ENCODE measurements around the gene DUSP5. TPM values are rescaled to one million over a fixed set of nuclear protein-coding genes. Genes with fewer than 3 reads are reported as not detected.

DUSP5 gene
- total and polyA plus RNA-seq, 7 donors = 1.2 to 77.5 (median 2.1) TPM

- TF ChIP-seq CTCF (IDR thresholded peaks at IDR 0.05) = no peak
- Histone ChIP-seq H3K27ac (no peak overlapping the region), H3K4me1 (peaks cover 15% of the 10 kb centered on the region), H3K27me3 (ENCODE audit: insufficient read depth in 3 of 3, low read length in 2 of 3) (peaks cover 0 to 16% (median 2%) of the 10 kb centered on the region in 3 donors), H3K9me3 (no peaks in the 10 kb centered on the region), H3K36me3 (ENCODE audit: insufficient read depth in 1 of 2, low read depth in 1 of 2) (no peaks in the 10 kb centered on the region), H3K4me3 (no peak overlapping the region)
- no peak for DNase-seq
- no peak for ATAC-seq
- intact Hi-C loops (cut with DNase I) = loop anchor here in 1 of 2 donors (10.0 kb wide), 1 partner anchor 140 kb away; no protein-coding TSS in a partner anchor
- 83 to 86% (median 86%) methylated on average over 3 of the region's 3 CpGs for WGBS, 3 donors
Measured at GRCh38 chr10:110494532-110494931, 3.2 kb upstream of the DUSP5 start.

GRCh38 chr10:110495731-110496552 lies 1.8 kb upstream of the DUSP5 start:
- peak overlapping the region; percentile 86 for H3K4me3 ChIP-seq
- no peaks in the 10 kb centered on the region for H3K9me3 ChIP-seq
- H3K36me3 ChIP-seq (ENCODE audit: insufficient read depth in 1 of 2, low read depth in 1 of 2) = no peaks in the 10 kb centered on the region
- ATAC-seq (no peak), DNase-seq (peak; percentile 38 to 56)
- peaks cover 0 to 19% (median 2%) of the 10 kb centered on the region in 3 donors for H3K27me3 ChIP-seq (ENCODE audit: insufficient read depth in 3 of 3, low read length in 2 of 3)
- no peak overlapping the region for H3K27ac ChIP-seq
- TF ChIP-seq CTCF (IDR thresholded peaks at IDR 0.05) = no peak
- intact Hi-C loops (cut with DNase I) = loop anchor here in 1 of 2 donors (5.0 to 10.0 kb wide), 2 partner anchors 141 to 184 kb away; no protein-coding TSS in a partner anchor
- peaks cover 21% of the 10 kb centered on the region for H3K4me1 ChIP-seq
- WGBS, 3 donors = 66 to 74% (median 73%) methylated on average over 25 of the region's 25 CpGs

DNA sequence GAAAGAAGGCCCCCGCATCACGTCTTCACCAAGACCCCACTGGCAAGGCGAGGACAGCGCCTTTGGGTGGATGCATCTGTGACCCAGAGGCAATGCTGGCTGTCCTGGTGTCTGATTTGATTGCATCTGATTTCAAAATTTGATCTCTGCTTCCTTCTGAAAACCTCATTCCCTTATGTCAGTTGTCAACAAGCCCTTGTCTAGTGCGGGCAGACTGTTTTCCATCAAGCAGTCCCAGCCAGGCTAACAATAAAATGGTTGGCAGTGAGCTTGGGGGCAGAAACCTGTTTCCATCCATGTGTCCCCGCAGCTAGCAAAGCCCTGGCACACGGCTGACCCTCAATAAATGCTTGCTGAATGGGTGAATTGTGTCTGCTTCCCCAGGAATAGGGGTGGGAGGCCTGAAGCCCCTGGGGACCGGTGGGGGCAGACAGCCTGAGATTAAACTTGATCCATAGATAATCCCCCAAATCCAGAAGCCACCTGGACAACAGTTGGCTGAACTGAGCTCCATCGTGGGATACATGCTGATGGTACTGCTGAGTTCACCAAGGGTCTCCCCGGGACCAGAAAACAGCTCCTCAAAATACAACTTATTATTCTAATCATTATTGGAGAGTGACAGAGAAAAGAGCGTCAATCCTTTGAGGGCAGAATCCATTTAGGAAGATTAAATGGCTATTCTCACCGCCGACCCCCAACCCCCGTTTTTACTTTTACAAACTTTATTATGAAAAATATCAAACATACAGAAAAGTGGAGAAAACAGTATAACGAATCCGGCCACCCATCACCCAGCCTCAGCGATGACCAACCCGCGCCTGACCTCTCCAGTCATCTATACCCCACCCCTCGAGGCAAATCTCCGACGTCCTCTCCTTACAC lies 912 bp upstream of the DUSP5 start:
- peak overlapping the region; percentile 81 for H3K27ac ChIP-seq
- no peak for ATAC-seq
- WGBS, 3 donors = 24 to 27% (median 26%) methylated on average over 22 of the region's 22 CpGs
- no peak for DNase-seq
- peaks cover 27% of the 10 kb centered on the region for H3K4me1 ChIP-seq
- no peak for TF ChIP-seq CTCF (IDR thresholded peaks at IDR 0.05)
- intact Hi-C loops (cut with DNase I) = loop anchor here in 1 of 2 donors (5.0 to 10.0 kb wide), 2 partner anchors 142 to 184 kb away; no protein-coding TSS in a partner anchor
- peaks cover 0 to 19% (median 2%) of the 10 kb centered on the region in 3 donors for H3K27me3 ChIP-seq (ENCODE audit: insufficient read depth in 3 of 3, low read length in 2 of 3)
- H3K9me3 ChIP-seq = no peaks in the 10 kb centered on the region
- H3K36me3 ChIP-seq (ENCODE audit: insufficient read depth in 1 of 2, low read depth in 1 of 2) = no peaks in the 10 kb centered on the region
- peak overlapping the region; percentile 86 for H3K4me3 ChIP-seq

DNA sequence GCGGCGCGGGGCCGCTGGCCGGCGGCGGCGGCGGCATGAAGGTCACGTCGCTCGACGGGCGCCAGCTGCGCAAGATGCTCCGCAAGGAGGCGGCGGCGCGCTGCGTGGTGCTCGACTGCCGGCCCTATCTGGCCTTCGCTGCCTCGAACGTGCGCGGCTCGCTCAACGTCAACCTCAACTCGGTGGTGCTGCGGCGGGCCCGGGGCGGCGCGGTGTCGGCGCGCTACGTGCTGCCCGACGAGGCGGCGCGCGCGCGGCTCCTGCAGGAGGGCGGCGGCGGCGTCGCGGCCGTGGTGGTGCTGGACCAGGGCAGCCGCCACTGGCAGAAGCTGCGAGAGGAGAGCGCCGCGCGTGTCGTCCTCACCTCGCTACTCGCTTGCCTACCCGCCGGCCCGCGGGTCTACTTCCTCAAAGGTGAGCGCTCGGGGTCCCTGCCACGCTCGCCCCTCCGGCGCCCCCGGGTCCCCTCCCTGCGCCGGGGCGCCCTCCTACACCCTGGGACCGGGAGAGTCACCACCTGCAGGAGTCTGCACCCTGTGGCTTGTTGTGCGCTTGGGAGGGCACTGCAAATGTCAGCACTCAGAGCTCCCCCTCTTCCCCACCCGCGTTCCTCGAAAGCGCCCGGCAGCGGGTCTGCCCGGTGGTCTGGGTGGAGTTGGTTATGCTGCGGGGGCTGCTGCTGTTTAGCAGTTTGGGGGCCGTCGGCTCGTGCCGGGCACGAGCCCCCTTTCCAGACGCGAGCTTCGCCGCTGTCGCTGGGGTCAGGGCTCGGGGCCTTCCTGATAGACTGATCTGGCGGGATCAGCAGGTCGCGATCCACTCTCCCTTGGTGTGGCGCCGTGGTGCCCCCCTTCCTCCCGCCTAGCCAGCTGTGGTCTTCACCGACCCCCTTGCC lies 627 bp downstream of the DUSP5 start:
- Histone ChIP-seq H3K4me1 (peaks cover 34% of the 10 kb centered on the region), H3K27ac (peak overlapping the region; percentile 81), H3K9me3 (no peaks in the 10 kb centered on the region), H3K36me3 (ENCODE audit: insufficient read depth in 1 of 2, low read depth in 1 of 2) (no peaks in the 10 kb centered on the region), H3K4me3 (peak overlapping the region; percentile 86), H3K27me3 (ENCODE audit: insufficient read depth in 3 of 3, low read length in 2 of 3) (peaks cover 0 to 19% (median 2%) of the 10 kb centered on the region in 3 donors)
- WGBS, 3 donors = 4 to 12% (median 6%) methylated on average over 32 to 107 of the region's 107 CpGs
- DNase-seq = peak; percentile 64 to 72
- intact Hi-C loops (cut with DNase I) = loop anchor here in 1 of 2 donors (5.0 to 10.0 kb wide), 2 partner anchors 144 to 186 kb away; no protein-coding TSS in a partner anchor
- TF ChIP-seq CTCF (IDR thresholded peaks at IDR 0.05) = peak; percentile 3
- peak in 2 of 4 donors; percentile 5 to 6 for ATAC-seq
